Measurements from ENCODE around the gene POLR2F.

The POLR2F gene

DNA sequence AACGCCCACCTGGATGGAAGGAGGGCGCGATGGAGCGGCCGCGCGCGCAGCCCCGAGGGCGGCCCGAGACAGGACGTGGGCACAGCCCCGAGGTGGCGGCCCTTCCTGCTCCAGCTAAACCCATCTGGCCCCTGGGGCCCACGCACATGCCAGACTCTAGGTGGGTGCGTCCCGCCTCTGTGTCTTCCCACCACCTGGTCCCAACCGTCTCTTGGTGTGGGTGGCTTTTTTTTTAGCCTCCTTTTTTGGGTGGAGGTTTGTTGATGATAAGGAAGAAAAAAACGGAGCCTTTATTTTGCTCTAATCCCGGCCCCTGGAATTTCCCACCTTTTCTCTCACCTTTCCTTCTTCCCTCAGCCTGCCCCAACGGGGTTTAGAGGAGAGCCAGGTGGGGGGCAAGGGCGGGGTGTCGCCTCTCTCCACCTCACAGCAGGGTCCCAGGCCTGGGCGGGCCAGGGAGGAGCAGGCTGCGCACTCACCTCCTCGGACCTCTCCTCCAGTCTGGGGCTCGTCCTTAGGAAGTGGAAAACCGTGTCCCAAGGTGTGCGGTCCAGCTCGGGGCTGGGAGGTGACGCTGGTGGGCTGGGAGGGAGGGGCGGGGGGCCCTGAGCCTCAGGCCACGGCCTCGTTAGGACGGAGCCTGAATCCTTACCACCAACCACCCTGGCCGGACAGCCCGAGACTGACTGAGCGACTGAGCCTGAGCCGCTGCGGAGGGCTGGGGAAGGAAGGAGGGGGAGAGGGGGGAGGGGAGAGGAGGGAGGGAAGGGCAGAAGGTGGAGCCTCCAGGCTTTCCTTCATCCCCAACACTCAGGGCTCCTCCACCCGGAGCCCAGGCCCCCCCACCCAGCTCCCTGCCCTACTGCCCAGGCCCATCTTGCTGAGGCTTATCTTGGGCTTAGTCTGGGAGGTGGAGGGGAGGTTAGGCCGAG, 30.6 kb downstream of the POLR2F start, which contains the start of gene SOX10:
Gene SOX10, minus strand, starts transcription at position 696 of the 932 bp plus-strand sequence. CDS start 771 bp downstream, outside the sequence.
- TF ChIP-seq, protein P1, sequence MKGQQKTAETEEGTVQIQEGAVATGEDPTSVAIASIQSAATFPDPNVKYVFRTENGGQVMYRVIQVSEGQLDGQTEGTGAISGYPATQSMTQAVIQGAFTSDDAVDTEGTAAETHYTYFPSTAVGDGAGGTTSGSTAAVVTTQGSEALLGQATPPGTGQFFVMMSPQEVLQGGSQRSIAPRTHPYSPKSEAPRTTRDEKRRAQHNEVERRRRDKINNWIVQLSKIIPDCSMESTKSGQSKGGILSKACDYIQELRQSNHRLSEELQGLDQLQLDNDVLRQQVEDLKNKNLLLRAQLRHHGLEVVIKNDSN (IDR thresholded peaks at IDR 0.05) = no peak
- TF ChIP-seq RAD21 (IDR thresholded peaks at IDR 0.05; ENCODE audit: low read depth) (no peak), TEAD4 (IDR thresholded peaks at IDR 0.05) (no peak), EP300 (IDR thresholded peaks at IDR 0.05; ENCODE audit: borderline replicate concordance) (no peak), FOXM1 (IDR thresholded peaks at IDR 0.05; ENCODE audit: borderline replicate concordance, low read depth) (no peak), CREB1 (IDR thresholded peaks at IDR 0.05; ENCODE audit: low read depth) (no peak), NFIC (IDR thresholded peaks at IDR 0.05) (no peak), TCF12 (IDR thresholded peaks at IDR 0.05; ENCODE audit: low read depth) (no peak)
- TF ChIP-seq, protein P2, sequence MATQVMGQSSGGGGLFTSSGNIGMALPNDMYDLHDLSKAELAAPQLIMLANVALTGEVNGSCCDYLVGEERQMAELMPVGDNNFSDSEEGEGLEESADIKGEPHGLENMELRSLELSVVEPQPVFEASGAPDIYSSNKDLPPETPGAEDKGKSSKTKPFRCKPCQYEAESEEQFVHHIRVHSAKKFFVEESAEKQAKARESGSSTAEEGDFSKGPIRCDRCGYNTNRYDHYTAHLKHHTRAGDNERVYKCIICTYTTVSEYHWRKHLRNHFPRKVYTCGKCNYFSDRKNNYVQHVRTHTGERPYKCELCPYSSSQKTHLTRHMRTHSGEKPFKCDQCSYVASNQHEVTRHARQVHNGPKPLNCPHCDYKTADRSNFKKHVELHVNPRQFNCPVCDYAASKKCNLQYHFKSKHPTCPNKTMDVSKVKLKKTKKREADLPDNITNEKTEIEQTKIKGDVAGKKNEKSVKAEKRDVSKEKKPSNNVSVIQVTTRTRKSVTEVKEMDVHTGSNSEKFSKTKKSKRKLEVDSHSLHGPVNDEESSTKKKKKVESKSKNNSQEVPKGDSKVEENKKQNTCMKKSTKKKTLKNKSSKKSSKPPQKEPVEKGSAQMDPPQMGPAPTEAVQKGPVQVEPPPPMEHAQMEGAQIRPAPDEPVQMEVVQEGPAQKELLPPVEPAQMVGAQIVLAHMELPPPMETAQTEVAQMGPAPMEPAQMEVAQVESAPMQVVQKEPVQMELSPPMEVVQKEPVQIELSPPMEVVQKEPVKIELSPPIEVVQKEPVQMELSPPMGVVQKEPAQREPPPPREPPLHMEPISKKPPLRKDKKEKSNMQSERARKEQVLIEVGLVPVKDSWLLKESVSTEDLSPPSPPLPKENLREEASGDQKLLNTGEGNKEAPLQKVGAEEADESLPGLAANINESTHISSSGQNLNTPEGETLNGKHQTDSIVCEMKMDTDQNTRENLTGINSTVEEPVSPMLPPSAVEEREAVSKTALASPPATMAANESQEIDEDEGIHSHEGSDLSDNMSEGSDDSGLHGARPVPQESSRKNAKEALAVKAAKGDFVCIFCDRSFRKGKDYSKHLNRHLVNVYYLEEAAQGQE (IDR thresholded peaks at IDR 0.05; ENCODE audit: low read depth) = no peak

DNA sequence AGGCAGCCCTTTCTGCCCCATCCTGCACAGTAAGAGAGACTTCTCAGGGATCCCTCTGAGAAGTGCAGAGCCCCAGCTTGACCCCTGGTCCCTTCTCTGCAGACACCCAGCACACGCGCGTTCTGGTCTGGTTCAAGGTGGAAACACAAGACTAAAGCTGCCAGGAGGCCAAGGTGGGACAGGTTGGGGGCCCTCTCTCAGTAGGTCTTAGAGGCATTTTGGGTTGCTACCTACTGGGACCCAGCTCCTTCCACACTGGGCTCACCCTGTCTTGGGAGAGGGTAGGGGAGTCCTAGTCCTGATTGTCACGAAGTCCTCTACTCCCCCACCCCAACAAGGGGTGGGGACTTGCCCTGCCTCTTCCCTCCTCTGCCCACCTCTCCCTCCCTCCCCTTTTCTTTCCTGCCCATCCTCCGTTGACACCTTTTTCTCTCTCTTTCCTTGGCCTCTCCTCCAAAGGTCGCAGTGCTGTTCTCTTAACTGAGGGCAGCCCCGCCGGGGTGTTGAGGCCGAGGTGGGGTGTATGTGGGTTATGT, 31.6 kb downstream of the POLR2F start:
- TF ChIP-seq ZBTB7A (IDR thresholded peaks at IDR 0.05; ENCODE audit: low read depth) = no peak
- no peak for TF ChIP-seq TAF1 (IDR thresholded peaks at IDR 0.05; ENCODE audit: low read depth)
- no peak for TF ChIP-seq TCF12 (IDR thresholded peaks at IDR 0.05; ENCODE audit: low read depth)
- TF ChIP-seq EGR1 (IDR thresholded peaks at IDR 0.05) = no peak
- no peak for TF ChIP-seq TEAD4 (IDR thresholded peaks at IDR 0.05)
- no peak for TF ChIP-seq CREB1 (IDR thresholded peaks at IDR 0.05; ENCODE audit: low read depth)
- no peak for TF ChIP-seq NFIC (IDR thresholded peaks at IDR 0.05)
- TF ChIP-seq RAD21 (IDR thresholded peaks at IDR 0.05; ENCODE audit: low read depth) = no peak
- TF ChIP-seq, protein P3, sequence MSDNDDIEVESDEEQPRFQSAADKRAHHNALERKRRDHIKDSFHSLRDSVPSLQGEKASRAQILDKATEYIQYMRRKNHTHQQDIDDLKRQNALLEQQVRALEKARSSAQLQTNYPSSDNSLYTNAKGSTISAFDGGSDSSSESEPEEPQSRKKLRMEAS (IDR thresholded peaks at IDR 0.05) = no peak
- no peak for TF ChIP-seq FOXM1 (IDR thresholded peaks at IDR 0.05; ENCODE audit: borderline replicate concordance, low read depth)
- TF ChIP-seq EP300 (IDR thresholded peaks at IDR 0.05; ENCODE audit: borderline replicate concordance) = no peak
- TF ChIP-seq YY1 (IDR thresholded peaks at IDR 0.05; ENCODE audit: low read depth) = no peak
- TF ChIP-seq CEBPB (IDR thresholded peaks at IDR 0.05) = no peak
- TF ChIP-seq, protein P2 (IDR thresholded peaks at IDR 0.05; ENCODE audit: low read depth) = no peak
- TF ChIP-seq, protein P1 (IDR thresholded peaks at IDR 0.05) = no peak

DNA sequence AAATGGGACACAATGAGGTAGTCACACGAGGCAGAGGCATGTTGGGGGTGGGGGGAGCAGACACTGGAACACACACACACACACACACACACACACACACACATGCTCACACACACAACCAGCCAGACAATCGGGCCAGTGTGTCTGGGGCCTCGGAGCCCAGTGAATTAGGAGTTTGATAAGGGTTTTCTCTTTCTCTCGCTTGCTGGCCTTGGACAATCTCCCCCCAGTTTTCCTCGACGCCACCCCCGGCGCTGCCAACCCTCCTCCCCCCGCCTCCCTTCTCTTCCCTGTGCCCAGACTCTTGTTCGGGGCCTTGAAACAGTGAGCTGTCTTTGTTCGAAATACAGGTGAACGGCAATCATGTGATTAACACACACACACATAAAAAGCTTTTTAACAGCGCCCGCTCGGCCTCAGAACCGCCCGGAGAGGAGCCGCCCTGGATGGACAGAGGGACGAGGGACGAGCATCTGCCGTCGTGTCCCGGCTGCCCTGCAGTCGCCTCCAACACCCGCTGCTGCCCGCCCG, 32.3 kb downstream of the POLR2F start:
- TF ChIP-seq RAD21 (IDR thresholded peaks at IDR 0.05; ENCODE audit: low read depth) (no peak), TCF12 (IDR thresholded peaks at IDR 0.05; ENCODE audit: low read depth) (no peak), ZBTB7A (IDR thresholded peaks at IDR 0.05; ENCODE audit: low read depth) (no peak), CEBPB (IDR thresholded peaks at IDR 0.05) (no peak), YY1 (IDR thresholded peaks at IDR 0.05; ENCODE audit: low read depth) (no peak), TEAD4 (IDR thresholded peaks at IDR 0.05) (no peak), FOXM1 (IDR thresholded peaks at IDR 0.05; ENCODE audit: borderline replicate concordance, low read depth) (no peak), TAF1 (IDR thresholded peaks at IDR 0.05; ENCODE audit: low read depth) (no peak), CREB1 (IDR thresholded peaks at IDR 0.05; ENCODE audit: low read depth) (no peak), EP300 (IDR thresholded peaks at IDR 0.05; ENCODE audit: borderline replicate concordance) (no peak), EGR1 (IDR thresholded peaks at IDR 0.05) (no peak), NFIC (IDR thresholded peaks at IDR 0.05) (no peak)
- TF ChIP-seq, protein P1 (IDR thresholded peaks at IDR 0.05) = no peak
- TF ChIP-seq, protein P3 (IDR thresholded peaks at IDR 0.05) = no peak
- TF ChIP-seq, protein P2 (IDR thresholded peaks at IDR 0.05; ENCODE audit: low read depth) = no peak

Measured in Ishikawa (cell line).